Measurements from ENCODE around the gene ECI1. TPM values are rescaled to one million over a fixed set of nuclear protein-coding genes. Genes with fewer than 3 reads are reported as not detected.

Gene ECI1
- total RNA-seq, 1 donor, result 42.3 TPM

DNA sequence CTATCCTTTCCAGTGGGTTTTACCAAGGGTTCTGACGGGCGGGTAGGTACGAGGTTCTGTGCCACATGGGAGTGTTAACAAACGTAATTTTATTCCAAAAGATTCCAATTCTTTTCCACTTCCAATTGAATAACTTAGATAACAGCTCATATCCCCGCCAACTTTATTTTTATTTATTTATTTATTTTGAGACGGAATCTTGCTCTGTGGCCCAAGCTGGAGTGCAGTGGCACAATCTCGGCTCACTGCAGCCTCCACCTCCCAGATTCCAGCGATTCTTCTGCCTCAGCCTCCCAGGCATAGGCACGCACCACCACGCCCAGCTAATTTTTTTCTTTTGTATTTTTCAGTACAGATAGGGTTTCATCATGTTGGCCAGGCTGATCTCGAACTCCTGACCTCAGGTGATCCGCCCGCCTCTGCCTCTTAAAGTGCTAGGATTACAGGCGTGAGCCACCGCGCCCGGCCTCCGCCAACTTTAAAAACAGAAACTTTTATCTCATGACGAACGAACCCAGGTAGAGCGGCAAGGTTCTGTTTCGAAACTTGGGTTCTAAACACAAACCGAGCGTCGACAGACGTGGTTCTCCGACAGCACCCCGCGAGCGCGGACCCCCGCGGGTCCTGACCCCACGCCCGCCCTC is 613 bp downstream of the ECI1 start:
- Histone ChIP-seq H3K27me3 (ENCODE audit: insufficient read depth, low read length) (no peaks in the 10 kb centered on the region), H2AFZ (ENCODE audit: low read length) (peak overlapping the region; percentile 35), H3K79me2 (ENCODE audit: insufficient read depth, low read length) (peaks cover 21% of the 10 kb centered on the region), H3K36me3 (ENCODE audit: insufficient read depth, low read length) (peaks cover 39% of the 10 kb centered on the region), H3K4me1 (ENCODE audit: insufficient read depth, low read length) (peaks cover 15% of the 10 kb centered on the region), H3K9me3 (ENCODE audit: low read depth, low read length) (no peaks in the 10 kb centered on the region), H3K4me2 (ENCODE audit: insufficient read depth, low read length) (peak overlapping the region; percentile 79), H3K4me3 (ENCODE audit: insufficient read depth, low read length) (peak overlapping the region; percentile 81), H3K27ac (ENCODE audit: low read depth, low read length) (peak overlapping the region; percentile 53), H4K20me1 (ENCODE audit: insufficient read depth, low read length) (peaks cover 12% of the 10 kb centered on the region)
- TF ChIP-seq, protein P1, sequence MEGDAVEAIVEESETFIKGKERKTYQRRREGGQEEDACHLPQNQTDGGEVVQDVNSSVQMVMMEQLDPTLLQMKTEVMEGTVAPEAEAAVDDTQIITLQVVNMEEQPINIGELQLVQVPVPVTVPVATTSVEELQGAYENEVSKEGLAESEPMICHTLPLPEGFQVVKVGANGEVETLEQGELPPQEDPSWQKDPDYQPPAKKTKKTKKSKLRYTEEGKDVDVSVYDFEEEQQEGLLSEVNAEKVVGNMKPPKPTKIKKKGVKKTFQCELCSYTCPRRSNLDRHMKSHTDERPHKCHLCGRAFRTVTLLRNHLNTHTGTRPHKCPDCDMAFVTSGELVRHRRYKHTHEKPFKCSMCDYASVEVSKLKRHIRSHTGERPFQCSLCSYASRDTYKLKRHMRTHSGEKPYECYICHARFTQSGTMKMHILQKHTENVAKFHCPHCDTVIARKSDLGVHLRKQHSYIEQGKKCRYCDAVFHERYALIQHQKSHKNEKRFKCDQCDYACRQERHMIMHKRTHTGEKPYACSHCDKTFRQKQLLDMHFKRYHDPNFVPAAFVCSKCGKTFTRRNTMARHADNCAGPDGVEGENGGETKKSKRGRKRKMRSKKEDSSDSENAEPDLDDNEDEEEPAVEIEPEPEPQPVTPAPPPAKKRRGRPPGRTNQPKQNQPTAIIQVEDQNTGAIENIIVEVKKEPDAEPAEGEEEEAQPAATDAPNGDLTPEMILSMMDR (IDR thresholded peaks at IDR 0.05; ENCODE audit: extremely low read depth, low read depth, low read length), result no peak
- no peak for DNase-seq (ENCODE audit: insufficient read length, low spot score, missing footprints)

DNA sequence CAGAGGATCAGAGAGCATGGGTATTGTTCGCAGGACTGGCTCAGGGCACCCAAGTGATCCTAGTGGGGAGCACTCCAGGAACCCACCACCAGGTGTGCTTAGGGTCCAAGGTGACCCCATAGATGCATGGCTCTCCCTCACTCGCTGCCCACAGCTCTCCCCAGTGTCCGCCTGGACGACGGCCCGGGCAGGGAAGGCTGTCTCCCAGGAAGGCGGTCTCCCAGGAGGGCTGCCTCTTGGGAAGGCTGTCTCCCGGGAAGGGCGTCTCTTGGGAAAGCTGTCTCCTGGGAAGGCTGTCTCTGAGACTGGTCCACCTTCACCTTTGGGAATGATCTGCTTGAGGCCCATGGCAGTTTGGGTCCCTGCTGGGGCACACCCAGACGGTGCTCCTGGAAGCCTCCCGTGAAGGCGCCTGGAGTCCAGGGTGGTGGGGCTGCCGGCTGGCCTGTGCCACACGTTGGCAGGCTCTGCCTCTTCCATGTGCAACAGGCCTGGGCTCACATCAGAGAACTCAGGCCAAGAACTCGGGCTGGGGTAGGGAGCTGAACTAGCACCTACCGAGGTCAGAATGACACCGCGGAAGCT is 5.0 kb downstream of the ECI1 start:
- DNase-seq (ENCODE audit: insufficient read length, low spot score, missing footprints), result peak; percentile 58
- TF ChIP-seq, protein P1 (IDR thresholded peaks at IDR 0.05; ENCODE audit: extremely low read depth, low read depth, low read length), result no peak
- no peak overlapping the region for H3K4me3 ChIP-seq (ENCODE audit: insufficient read depth, low read length)
- no peak overlapping the region for H3K27ac ChIP-seq (ENCODE audit: low read depth, low read length)
- no peaks in the 10 kb centered on the region for H3K27me3 ChIP-seq (ENCODE audit: insufficient read depth, low read length)
- H3K4me1 ChIP-seq (ENCODE audit: insufficient read depth, low read length), result peaks cover 8% of the 10 kb centered on the region
- H2AFZ ChIP-seq (ENCODE audit: low read length), result no peak overlapping the region
- peaks cover 10% of the 10 kb centered on the region for H4K20me1 ChIP-seq (ENCODE audit: insufficient read depth, low read length)
- peaks cover 15% of the 10 kb centered on the region for H3K79me2 ChIP-seq (ENCODE audit: insufficient read depth, low read length)
- no peaks in the 10 kb centered on the region for H3K9me3 ChIP-seq (ENCODE audit: low read depth, low read length)
- no peak overlapping the region for H3K4me2 ChIP-seq (ENCODE audit: insufficient read depth, low read length)
- H3K36me3 ChIP-seq (ENCODE audit: insufficient read depth, low read length), result peaks cover 34% of the 10 kb centered on the region

DNA sequence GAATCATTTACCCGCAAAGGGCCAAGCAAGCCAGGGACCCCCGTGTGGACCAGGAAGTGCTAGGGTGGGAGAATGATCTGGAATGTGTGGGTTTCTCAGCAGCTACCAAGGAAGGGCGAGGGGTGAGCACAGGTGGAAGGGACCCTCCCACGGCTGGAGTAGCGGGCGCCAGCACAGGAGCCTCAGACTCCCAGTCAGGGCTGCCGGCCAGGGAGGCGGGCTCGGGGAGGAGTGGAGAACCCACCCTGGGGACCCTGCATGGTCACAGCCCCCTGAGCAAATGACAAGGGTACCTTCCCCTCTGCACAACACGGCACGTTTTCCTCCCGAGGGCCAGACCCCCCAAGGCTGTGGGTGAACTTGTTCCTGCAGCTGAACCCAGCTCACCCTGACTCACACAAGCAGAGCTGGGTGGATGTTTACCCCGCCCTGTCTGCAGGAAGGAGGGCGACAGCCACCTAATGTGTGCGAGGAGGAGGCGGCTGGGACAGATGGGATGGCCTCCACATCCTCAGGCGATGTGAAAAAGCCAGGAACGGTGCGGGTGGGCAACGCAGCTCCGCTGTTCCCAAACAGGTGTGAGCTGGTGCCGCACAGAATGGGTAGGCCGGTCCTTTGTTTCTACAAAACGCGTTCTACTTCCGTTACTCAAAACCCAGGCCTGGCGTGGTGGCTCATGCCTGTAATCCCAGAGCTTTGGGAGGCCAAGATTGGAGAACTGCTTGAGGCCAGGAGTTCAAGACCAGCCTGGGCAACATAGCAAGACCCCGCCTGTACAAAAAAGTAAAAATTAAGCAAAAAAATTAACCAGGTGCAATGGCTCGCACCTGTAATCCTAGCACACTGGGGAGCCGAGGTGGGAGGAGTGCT is 6.2 kb downstream of the ECI1 start:
- peaks cover 1% of the 10 kb centered on the region for H3K4me1 ChIP-seq (ENCODE audit: insufficient read depth, low read length)
- no peaks in the 10 kb centered on the region for H3K27me3 ChIP-seq (ENCODE audit: insufficient read depth, low read length)
- TF ChIP-seq, protein P1 (IDR thresholded peaks at IDR 0.05; ENCODE audit: extremely low read depth, low read depth, low read length), result no peak
- H3K4me3 ChIP-seq (ENCODE audit: insufficient read depth, low read length), result no peak overlapping the region
- H3K27ac ChIP-seq (ENCODE audit: low read depth, low read length), result no peak overlapping the region
- no peaks in the 10 kb centered on the region for H3K9me3 ChIP-seq (ENCODE audit: low read depth, low read length)
- peaks cover 9% of the 10 kb centered on the region for H3K79me2 ChIP-seq (ENCODE audit: insufficient read depth, low read length)
- H2AFZ ChIP-seq (ENCODE audit: low read length), result no peak overlapping the region
- peak; percentile 66 for DNase-seq (ENCODE audit: insufficient read length, low spot score, missing footprints)
- no peak overlapping the region for H3K4me2 ChIP-seq (ENCODE audit: insufficient read depth, low read length)
- peaks cover 37% of the 10 kb centered on the region for H3K36me3 ChIP-seq (ENCODE audit: insufficient read depth, low read length)
- H4K20me1 ChIP-seq (ENCODE audit: insufficient read depth, low read length), result peaks cover 10% of the 10 kb centered on the region

DNA sequence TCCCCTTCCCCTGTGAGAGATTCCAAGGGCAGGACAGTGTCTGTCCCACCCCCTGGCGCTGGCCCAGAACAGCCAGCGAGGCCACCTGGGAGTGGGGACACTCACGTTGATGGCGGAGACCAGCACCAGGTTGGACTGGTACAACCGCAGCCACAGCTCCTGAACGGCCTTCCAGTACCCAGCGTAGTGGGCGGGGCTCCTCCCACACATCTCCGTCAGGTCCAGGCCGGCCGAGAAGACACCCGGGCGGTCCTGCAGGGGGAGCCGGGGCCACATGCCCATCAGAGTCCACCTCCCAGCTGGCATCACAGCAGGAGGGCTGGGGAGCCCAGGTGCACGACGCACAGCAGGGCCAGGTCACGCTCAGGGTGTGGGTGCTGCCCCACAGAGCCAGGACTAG is 7.1 kb downstream of the ECI1 start:
- H3K4me1 ChIP-seq (ENCODE audit: insufficient read depth, low read length), result no peaks in the 10 kb centered on the region
- H3K27ac ChIP-seq (ENCODE audit: low read depth, low read length), result no peak overlapping the region
- H3K4me2 ChIP-seq (ENCODE audit: insufficient read depth, low read length), result no peak overlapping the region
- no peaks in the 10 kb centered on the region for H3K9me3 ChIP-seq (ENCODE audit: low read depth, low read length)
- H4K20me1 ChIP-seq (ENCODE audit: insufficient read depth, low read length), result peaks cover 10% of the 10 kb centered on the region
- H3K27me3 ChIP-seq (ENCODE audit: insufficient read depth, low read length), result no peaks in the 10 kb centered on the region
- peaks cover 37% of the 10 kb centered on the region for H3K36me3 ChIP-seq (ENCODE audit: insufficient read depth, low read length)
- no peak overlapping the region for H3K4me3 ChIP-seq (ENCODE audit: insufficient read depth, low read length)
- DNase-seq (ENCODE audit: insufficient read length, low spot score, missing footprints), result peak; percentile 82
- TF ChIP-seq, protein P1 (IDR thresholded peaks at IDR 0.05; ENCODE audit: extremely low read depth, low read depth, low read length), result no peak
- peaks cover 7% of the 10 kb centered on the region for H3K79me2 ChIP-seq (ENCODE audit: insufficient read depth, low read length)
- H2AFZ ChIP-seq (ENCODE audit: low read length), result no peak overlapping the region
